ENCODE measurements around the gene FUT6.

FUT6 gene

DNA sequence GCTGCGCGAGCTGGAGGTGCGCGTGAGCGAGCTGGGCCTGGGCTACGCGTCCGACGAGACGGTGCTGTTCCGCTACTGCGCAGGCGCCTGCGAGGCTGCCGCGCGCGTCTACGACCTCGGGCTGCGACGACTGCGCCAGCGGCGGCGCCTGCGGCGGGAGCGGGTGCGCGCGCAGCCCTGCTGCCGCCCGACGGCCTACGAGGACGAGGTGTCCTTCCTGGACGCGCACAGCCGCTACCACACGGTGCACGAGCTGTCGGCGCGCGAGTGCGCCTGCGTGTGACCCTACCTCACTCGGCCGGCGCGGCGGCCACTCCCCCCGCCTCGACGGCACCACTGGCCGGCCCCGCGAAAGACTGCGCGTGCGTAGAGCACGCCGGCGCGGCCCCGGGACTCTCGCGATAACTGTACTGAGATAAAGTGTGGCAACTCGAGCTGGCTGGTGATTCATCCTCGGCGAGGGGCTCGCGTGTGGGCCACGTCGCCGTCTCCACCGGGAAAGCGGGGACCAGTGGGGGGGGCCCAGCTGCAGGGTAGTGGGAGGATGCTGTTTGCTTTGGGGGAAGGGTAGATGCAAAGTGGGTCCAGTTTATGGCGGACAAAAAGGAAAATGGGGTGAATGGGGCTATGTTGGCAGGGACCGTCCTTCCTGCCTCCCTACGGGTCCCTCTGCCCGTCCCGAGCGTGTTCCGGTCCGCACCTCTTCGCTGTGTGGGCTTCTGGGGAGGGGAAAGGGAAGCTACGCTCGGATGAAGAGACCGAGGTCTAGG is 11.4 kb downstream of the FUT6 start:
- peak; percentile 88 to 97 for DNase-seq

GRCh38 chr19:5827342-5827890 is 12.1 kb downstream of the FUT6 start:
- no peak for DNase-seq

DNA sequence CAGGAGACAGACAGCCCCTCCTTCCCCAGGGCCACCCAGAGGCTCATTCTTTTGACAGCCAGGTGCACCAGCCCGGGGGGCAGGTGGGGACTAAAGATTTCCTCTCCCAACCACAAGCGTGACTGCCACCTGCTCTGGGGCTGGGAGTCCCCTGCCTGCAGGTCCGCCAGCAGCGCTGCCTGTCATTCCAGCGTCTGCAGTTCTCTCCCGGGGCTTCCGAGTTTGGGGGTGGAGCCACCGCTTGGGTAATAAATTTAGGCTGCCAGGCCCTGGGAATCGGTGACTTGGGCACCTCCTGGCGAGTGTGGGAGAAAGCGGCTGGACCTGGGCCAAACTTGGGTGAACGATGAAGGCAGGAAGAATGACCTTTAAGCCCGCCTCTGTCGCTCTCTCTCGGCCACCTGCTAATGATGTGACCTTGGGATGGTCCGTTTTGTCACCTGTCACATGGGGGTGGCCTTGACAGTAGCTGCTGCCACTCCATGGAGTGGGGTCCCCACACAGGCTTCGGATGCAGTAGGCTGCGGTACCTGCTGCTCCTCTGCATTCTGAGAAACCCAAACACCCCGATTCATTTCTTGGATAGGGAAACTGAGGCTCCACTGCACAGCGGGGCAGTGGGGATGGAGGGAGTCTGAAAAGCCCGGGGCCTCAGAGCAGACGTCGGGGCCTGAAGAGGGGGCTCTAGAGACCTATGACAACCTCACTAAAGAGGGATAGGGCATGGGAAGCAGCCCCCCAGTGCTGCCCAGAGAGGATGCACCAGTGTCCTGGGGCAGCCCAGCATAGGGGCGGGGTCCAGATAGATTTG is 12.8 kb downstream of the FUT6 start:
- DNase-seq: peak; percentile 98

GRCh38 chr19:5825178-5825577 is 14.3 kb downstream of the FUT6 start:
- DNase-seq: no peak

- no peak for DNase-seq
Observed at GRCh38 chr19:5824751-5825150, 14.8 kb downstream of the FUT6 start.

DNA sequence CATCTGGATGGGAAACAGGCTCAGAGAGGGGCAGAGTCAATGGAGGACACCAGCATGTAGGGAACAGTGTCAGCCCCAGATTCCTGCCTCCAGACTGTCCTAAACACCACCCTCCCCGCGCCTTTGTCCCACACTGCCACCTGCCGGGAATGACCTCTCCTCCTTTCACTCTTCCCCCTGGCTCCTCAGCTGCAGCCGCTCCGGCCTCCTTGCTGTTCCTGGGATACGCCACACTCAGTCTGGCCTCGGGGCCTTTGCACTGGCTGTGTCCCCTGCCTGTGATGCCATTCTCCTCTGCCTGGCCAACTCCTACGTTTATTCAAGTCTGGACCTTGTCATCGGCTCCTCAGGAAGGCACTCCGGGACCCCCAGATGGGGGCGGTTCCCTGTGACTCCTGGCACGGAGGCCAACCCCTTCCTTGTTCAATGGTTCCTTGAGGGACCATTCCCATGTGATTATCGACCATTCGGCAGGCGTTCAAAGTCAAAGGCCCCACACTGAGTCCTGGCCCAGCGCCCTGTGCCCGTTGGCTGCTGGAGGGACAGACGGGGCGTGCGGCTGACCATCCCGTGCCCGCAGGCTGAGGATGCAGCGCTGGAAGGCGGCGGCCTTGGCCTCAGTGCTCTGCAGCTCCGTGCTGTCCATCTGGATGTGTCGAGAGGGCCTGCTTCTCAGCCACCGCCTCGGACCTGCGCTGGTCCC is 15.8 kb downstream of the FUT6 start:
- DNase-seq: peak; percentile 16 to 52

- peak in 1 of 2 experiments; percentile 37 for DNase-seq
Observed at GRCh38 chr19:5822181-5822844, 17.2 kb downstream of the FUT6 start.

GRCh38 chr19:5821521-5822180 is 17.9 kb downstream of the FUT6 start:
- DNase-seq: no peak

- DNase-seq: no peak
Observed at GRCh38 chr19:5820785-5821184, 18.7 kb downstream of the FUT6 start.

- no peak for DNase-seq
Observed at GRCh38 chr19:5818594-5818993, 20.9 kb downstream of the FUT6 start.

DNA sequence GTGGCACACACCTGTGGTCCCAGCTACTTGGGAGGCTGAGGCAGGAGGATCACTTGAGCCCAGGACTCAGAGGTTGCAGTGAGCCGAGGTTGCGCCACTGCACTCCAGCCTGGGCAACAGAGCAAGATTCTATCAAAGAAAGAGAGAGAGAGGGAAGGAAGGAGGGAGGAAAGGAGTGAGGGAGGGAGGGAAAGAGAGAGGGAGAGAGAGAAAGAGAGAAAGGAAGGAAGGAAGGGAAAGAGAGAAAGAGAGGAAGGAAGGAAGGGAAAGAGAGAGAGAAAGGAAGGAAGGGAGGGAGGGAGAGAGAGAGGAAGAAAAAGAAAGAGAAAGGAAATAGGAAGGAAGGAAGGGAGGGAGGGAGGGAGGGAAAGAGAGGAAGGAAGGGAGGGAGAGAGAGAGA is 22.3 kb downstream of the FUT6 start:
- no peak for DNase-seq

GRCh38 chr19:5814852-5815246 is 24.7 kb downstream of the FUT6 start:
- no peak for DNase-seq

DNA sequence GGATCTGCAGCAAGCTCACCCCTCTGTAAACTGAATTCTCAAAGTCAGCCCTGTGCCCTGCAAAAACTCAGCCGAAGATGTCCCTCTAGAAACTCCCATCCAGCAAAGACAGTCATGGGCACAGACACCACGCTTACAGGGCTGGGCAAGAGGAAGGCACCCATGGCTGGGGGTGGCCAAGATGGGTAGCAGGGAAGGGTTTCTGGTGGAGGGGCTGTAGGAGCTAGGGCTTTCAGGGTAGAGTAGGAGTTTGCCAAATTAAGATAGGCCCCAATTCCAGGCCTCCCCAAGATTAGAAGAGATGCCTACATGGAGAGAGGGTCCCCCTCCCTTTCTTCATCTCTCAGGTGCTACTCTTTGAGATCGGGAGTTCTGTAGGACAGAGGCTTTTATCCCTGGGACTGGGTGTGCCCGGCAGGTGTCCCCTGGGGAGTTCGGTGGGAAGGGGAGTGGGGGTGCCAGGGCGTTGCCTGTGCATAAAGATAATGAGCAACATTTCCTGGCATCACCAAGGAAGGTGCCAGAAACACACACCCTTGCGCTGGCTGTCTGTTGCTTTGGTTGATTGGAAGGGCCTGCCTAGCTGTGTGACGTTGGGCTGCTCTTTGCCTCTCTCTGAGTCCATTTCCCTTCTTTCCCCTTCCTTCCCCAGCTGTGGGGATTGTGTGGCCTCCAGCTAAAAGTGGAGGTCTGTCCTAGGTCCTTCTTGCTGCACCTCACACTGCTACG is 25.2 kb downstream of the FUT6 start:
- DNase-seq: no peak

DNA sequence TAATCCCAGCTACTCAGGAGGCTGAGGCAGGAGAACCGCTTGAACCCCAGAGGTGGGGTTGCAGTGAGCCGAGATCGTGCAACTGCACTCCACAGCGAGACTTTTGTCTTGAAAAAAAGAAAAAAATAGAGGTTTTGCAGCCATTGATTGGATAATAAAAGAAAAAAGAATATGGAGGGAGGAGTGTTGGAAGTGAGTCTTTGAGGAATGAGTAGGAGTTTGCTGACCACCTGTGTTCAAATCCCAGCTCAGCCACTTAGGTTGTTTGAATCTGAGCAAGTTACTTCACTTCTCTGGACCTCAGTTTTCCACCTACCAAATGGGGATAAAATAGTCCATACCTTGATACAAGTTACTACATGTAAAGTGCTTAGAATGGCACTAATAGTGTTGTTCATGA is 28.4 kb downstream of the FUT6 start:
- no peak for DNase-seq

GRCh38 chr19:5809469-5809868 is 30.0 kb downstream of the FUT6 start:
- DNase-seq: no peak

GRCh38 chr19:5809053-5809452 is 30.4 kb downstream of the FUT6 start:
- no peak for DNase-seq

DNA sequence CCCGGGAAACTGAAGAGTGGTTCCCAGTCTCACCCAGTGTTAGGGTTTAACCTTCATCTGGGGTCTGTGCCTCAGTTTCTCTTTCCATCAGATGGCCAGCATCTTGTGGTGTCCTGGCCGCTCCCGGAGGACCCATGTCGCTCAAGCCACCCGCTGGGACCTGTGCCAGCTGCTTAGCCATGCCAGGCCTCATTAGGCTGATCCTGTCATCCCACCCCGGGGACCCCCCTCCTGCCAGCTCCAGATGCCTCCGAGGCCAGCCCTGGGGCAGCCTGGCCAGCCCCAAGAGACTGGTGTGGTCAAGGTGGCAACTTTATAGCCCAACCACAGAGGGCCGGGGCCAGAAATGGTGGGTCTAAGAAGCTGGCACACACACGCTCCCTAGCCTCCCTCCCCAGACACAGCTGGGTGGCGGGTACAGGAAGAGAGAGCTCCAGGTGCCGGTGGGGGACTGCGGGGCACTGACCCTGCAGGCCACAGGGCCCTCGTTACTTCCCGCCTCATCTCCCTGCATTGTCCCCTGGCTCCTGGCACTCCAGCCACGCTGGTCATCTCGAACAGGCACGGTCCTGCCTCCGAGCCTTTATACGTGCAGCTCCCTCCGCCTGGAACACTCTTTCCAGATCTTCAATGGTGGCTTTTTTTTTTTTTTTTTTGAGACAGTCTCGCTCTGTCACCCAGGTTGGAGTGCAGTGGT is 31.2 kb downstream of the FUT6 start:
- DNase-seq: no peak

DNA sequence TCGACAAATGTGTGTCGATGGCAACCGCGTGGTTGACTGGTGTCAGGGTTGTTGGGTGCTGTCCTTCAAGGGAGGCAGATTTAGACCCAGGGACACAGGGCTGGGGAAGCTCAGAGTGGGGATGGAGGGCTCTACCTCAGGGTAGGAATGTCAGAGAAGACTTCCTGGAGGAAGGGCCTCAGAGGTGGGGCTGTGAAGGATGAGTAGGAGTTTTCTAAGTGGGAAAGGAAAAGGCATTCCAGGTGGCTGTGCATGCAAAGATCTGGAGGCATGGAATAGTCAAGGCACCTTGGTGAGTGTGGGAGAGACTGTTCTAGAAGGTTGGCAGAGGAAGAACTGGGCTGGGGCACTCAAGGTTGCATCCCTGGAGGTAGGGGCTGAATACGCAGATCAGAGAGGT is 32.6 kb downstream of the FUT6 start:
- DNase-seq: no peak

GRCh38 chr19:5806133-5806489 is 33.4 kb downstream of the FUT6 start:
- DNase-seq: no peak

GRCh38 chr19:5805462-5806132 is 33.9 kb downstream of the FUT6 start:
- DNase-seq: peak; percentile 70 to 72

Data from SHP77 (cell line).